Muscle layer of duodenum (tissue), 2 donors: ENCODE results near the gene DVL1.
"Not testable (repeated sequence)": the region's sequence is repeated elsewhere in the genome, so short reads cannot be mapped to it uniquely, and the experiment has no call there.

Experiments
- H3K27ac ChIP-seq: one replicate; pipeline ENCODE4 v1.7.0; 2013; ENCODE audit warnings: mild to moderate bottlenecking, low read length
- H3K27me3 ChIP-seq: one replicate; pipeline ENCODE4 v1.7.0; 2013; ENCODE audit warnings: low read depth, mild to moderate bottlenecking, control low read depth, low read length
- H3K36me3 ChIP-seq, 2 donors: one replicate each; pipeline ENCODE4 v1.7.0; 2013; ENCODE audit warnings: low read length in 2 of 2, control low read depth in 1 of 2, mild to moderate bottlenecking in 1 of 2; ENCODE audit not compliant: insufficient read depth in 2 of 2, control insufficient read depth in 1 of 2
- H3K4me1 ChIP-seq, 2 donors: one replicate each; pipeline ENCODE4 v1.7.0; 2013; ENCODE audit warnings: low read length in 2 of 2, mild to moderate bottlenecking in 2 of 2, control low read depth in 1 of 2, moderate library complexity in 1 of 2; ENCODE audit not compliant: insufficient read depth in 2 of 2, control insufficient read depth in 1 of 2
- H3K4me3 ChIP-seq, 2 donors: one replicate each; pipeline ENCODE4 v1.7.0; 2013; ENCODE audit warnings: low read length in 2 of 2, low read depth in 1 of 2, mild to moderate bottlenecking in 1 of 2
- H3K9me3 ChIP-seq, 2 donors: one replicate each; pipeline ENCODE4 v1.7.0; 2013; ENCODE audit warnings: low read length in 2 of 2, control low read depth in 1 of 2, mild to moderate bottlenecking in 1 of 2; ENCODE audit not compliant: control insufficient read depth in 1 of 2
- donor health status: healthy.

The DVL1 gene

DNA sequence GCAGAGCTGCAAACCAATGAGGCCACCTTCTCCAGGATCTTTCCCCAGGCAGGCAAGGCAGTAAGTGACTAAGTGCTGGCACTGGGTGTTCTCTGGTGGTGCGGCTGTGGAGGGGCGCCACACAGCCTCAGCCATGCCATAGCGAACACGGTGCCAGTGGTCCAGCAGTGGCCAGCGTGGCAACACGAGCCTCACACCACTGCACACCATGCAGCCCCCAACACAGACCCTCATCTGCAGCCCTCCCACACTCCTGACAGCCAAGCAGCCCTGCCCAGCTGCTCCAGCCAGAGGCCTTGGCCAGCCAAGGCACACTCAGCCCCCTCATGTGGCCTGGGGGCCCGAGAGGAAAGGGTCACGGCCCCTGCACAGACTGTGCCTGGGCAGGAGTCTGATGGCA, 27.7 kb downstream of the DVL1 start:
- H3K4me3 ChIP-seq, result no peak overlapping the region
- peaks cover 6 to 26% of the 10 kb centered on the region in 2 donors for H3K36me3 ChIP-seq
- H3K27me3 ChIP-seq, result no peaks in the 10 kb centered on the region
- H3K9me3 ChIP-seq, result no peaks in the 10 kb centered on the region
- H3K27ac ChIP-seq, result no peak overlapping the region
- H3K4me1 ChIP-seq, result peaks cover 6 to 61% of the 10 kb centered on the region in 2 donors

DNA sequence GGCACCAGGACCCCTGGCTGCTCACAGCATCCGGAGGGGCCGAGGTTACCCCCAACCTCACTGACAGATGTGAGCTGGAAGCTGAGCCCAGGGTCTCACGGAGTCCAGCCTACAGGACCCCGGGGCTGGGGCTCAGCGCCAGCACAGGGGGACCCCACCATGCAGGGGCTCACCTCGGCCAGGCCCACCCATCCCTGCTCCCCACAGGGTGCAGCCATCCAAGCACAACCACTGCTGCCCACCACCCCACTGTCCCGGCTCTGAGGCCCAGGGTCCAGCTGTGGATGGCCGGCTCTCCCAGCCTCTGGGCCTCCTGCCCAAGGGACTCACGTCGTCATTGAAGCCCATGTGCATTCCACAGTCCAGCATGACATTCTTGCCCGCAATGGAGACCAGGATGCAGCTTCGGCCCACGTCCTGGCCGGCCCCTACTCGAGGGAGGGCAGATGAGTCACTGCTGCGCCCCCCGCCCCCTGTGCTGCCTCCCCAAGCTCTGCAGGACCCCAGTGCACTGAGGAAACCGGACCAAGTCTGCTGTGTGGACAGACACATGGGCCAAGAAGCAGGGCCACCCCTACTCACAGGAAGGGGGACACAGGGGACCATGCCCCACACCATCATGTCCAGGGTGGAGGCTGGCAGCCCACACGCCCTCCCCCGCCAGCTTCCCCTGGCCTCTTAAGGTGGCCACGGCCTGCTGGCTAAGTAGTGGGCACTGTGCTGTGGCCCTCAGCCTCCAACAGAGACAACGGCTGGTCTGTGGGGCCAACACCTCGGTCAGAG, 28.4 kb downstream of the DVL1 start:
- Histone ChIP-seq H3K4me3 (no peak overlapping the region), H3K9me3 (no peaks in the 10 kb centered on the region), H3K4me1 (peaks cover 6 to 55% of the 10 kb centered on the region in 2 donors), H3K36me3 (peaks cover 6 to 26% of the 10 kb centered on the region in 2 donors), H3K27ac (no peak overlapping the region), H3K27me3 (no peaks in the 10 kb centered on the region)

DNA sequence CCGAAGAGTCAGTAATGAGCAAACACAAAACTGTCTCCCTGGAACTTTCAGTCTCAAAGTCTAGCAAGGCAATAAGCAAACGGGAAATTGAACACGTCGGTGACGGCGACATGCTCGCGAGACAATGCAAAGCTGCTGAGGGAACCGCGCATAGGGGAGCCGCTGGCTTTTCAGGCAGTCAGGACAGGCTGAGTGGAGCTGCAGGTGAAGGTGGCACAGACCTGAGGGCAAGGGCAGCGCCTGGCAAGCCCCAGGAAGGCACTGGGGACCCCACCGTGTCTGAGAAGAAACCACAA, 29.6 kb downstream of the DVL1 start:
- H3K27me3 ChIP-seq, result no peaks in the 10 kb centered on the region
- H3K27ac ChIP-seq, result no peak overlapping the region
- H3K4me3 ChIP-seq, result no peak overlapping the region
- H3K36me3 ChIP-seq, result peaks cover 6 to 33% of the 10 kb centered on the region in 2 donors
- H3K4me1 ChIP-seq, result peaks cover 0 to 45% of the 10 kb centered on the region in 2 donors
- H3K9me3 ChIP-seq, result no peaks in the 10 kb centered on the region

DNA sequence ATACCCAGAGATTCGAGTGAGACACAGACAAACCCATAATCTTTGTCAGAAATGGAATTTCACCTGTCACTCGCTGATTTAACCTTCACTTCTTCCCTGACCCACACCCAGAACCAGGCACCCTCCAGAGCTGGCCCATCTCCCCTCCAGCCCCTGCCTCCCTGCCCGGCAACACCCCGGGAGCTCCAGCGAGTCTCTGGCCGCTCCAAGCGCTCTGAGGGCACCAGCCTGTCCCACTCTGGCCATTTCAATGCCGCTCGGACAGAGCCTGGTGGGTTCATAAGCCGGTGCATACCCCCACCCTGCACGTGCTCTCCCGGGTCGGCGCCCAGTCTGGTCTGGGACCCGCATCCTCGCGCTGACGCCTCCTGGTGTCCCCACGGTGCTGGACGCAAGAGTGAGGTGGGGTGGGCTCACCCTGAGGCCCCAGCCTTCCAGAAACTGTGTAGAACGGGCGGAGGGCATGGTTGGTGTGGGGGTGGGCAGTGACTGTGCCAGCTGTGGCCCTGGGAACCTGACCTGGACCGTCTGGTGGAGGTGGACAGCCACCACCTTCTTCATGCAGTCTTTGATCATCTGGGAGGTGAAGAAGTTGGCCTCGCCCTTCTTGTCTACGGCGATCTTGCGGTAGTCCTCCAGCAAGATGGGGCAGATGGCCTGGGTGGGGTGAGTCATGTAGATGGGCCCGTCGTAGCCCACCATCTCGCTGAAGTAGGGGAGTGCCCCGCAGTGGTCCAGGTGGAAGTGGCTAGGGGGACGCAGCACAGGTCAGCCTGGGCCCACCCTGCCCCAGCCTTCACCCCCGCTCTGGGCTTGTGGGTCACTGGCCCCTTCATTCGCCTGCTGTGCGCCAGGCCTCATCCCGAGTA, 30.2 kb downstream of the DVL1 start:
- Histone ChIP-seq H3K27ac (no peak overlapping the region), H3K36me3 (peaks cover 12 to 39% of the 10 kb centered on the region in 2 donors), H3K9me3 (no peaks in the 10 kb centered on the region)

DNA sequence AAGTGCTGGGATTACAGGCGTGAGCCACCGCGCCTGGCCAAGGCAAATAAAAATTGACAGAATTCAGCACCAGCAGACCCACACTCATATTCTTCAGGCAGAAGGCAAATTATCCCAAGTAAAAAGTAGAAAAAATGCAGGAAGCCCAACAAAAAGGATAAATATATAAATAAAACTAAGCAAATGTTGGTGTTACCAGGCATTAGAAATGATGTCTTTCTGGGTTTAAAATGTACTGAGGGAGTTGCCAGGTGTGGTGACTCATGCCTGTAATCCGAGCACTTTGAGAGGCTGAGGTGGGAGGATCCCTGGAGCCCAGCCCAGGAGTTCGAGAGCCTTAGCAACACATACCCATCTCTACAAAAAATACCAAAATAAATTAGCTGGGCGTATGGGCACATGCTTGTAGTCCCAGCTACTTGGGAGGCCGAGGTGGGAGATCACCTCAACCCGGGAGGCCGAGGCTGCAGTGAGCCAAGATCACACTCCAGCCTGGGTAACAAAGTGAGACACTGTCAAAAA, 31.0 kb downstream of the DVL1 start:
- Histone ChIP-seq H3K27me3 (no peaks in the 10 kb centered on the region), H3K9me3 (no peaks in the 10 kb centered on the region), H3K27ac (no peak overlapping the region), H3K4me1 (peaks cover 0 to 40% of the 10 kb centered on the region in 2 donors), H3K36me3 (peaks cover 13 to 47% of the 10 kb centered on the region in 2 donors), H3K4me3 (no peak overlapping the region)

More for the DNA sequence above, 30.2 kb downstream of the DVL1 start:
- Histone ChIP-seq H3K4me1 (peaks cover 0 to 45% of the 10 kb centered on the region in 2 donors), H3K4me3 (no peak overlapping the region), H3K27me3 (no peaks in the 10 kb centered on the region)

DNA sequence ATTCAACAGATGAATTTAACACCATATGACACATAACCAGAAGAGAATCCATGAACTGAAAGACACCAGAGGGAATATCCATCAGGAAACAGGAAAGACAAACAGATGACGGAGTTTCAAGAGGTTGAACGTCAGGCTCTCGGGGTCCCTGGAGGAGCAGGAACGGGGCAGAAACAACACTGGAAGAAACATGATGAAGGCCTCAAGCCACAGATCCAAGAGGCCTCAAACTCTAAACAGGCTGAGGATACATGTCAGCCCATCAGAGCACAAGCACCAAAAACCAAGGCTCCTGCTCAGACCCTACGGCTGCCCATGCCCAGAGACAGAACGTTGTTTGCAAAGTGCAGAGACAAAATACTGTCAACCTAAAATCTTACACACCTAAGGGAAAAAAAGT, 31.8 kb downstream of the DVL1 start:
- Histone ChIP-seq H3K27me3 (no peaks in the 10 kb centered on the region), H3K4me3 (no peak overlapping the region), H3K27ac (no peak overlapping the region), H3K9me3 (no peaks in the 10 kb centered on the region), H3K4me1 (peaks cover 0 to 35% of the 10 kb centered on the region in 2 donors), H3K36me3 (peaks cover 13 to 54% of the 10 kb centered on the region in 2 donors)

DNA sequence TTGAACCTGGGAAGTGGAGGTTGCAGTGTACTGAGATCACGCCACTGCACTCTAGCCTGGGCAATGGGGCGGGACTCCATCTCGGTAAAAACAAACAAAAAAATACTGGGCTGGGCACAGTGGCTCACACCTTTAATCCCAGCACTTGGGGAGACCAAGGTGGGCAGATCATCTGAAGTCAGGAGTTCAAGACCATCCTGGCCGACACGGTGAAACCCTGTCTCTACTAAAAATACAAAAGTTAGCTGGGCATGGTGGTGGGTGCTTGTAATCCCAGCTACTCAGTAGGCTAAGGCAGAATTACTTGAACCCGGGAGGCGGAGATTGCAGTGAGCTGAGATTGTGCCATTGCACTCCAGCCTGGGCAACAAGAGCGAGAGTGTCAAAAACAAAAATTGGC, 33.0 kb downstream of the DVL1 start:
- not testable (repeated sequence) for H3K9me3 ChIP-seq, H3K4me3 ChIP-seq, H3K27me3 ChIP-seq, H3K27ac ChIP-seq
- Histone ChIP-seq H3K4me1 (peaks cover 0 to 25% of the 10 kb centered on the region in 2 donors), H3K36me3 (peaks cover 19 to 60% of the 10 kb centered on the region in 2 donors)

DNA sequence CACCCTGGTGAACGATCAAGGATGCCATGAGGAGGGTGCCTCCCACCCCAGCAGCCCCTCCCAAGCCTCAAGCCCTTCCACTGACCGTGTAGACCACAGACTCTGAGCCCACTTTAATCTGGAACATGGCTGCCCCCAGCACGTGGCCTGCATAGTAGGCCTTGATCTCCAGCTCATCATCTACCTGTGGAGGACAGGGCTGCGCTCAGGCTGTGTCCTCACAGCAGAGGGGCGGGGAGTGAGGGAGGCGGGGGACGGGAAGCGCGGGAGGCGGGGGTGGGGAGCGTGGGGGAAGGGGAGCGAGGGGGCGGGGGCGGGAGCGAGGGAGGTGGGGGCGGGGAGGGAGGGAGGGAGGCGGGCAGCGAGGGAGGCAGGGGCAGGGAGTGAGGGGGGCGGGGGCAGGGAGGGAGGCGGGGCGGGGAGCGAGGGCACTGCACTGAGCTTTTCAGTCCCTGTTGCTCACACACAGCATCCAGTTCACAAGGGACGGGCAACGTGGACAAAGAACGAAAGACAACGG, 33.7 kb downstream of the DVL1 start:
- Histone ChIP-seq H3K4me3 (no peak overlapping the region), H3K27me3 (no peaks in the 10 kb centered on the region), H3K9me3 (no peaks in the 10 kb centered on the region), H3K4me1 (peaks cover 0 to 20% of the 10 kb centered on the region in 2 donors), H3K36me3 (peaks cover 22 to 63% of the 10 kb centered on the region in 2 donors), H3K27ac (no peak overlapping the region)

DNA sequence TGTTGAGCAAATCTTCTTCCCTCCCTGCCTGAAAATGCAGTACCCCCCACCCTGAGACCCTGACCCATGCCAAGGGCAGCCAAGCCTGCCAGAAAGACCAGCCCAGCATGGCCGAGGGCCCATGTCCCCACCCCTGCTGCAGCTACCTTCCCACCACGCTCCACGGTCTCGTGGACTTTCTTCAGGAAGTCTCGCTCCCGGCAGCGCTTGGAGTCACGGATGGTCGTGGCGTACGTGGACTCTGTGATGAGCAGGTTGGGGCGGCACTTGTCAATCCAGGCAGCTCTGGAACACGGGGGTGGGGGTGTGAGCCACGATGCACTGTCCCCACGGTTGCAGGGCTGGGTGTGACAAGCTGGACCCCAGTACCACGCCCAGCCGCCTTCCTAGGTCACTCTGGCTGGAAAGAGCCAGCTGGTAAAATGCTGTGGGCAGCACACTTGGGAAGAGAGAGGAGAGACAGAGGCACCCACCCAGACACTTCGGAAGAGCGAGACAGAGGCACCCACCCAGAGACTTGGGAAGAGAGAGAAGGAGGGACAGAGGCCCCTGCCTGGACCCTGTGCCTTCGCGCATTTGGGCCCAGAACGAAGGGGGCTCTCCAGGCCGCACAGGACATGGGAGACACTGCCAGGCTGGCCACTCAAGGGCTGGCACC, 34.4 kb downstream of the DVL1 start:
- H3K36me3 ChIP-seq, result peaks cover 22 to 58% of the 10 kb centered on the region in 2 donors
- no peaks in the 10 kb centered on the region for H3K27me3 ChIP-seq
- no peak overlapping the region for H3K27ac ChIP-seq
- H3K9me3 ChIP-seq, result no peaks in the 10 kb centered on the region
- peaks cover 0 to 20% of the 10 kb centered on the region in 2 donors for H3K4me1 ChIP-seq
- H3K4me3 ChIP-seq, result no peak overlapping the region

DNA sequence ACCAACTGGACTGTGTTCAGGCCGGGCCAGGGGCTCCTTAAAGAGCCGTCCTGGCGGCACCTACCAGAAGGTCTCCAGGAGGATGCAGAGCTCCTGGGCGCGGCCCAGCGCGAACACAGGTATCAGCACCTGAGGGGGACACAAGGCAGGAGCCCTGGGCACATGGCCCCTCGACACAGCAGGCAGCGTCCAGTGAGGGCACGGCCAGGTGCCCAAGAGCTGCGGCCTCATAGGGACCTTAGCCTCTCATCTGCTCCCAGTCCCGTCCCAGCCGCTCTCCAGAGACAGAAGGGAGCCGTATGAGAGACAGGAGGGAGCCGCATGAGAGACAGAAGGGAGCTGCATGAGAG, 35.0 kb downstream of the DVL1 start:
- no peak overlapping the region for H3K27ac ChIP-seq
- no peak overlapping the region for H3K4me3 ChIP-seq
- H3K36me3 ChIP-seq, result peaks cover 21 to 52% of the 10 kb centered on the region in 2 donors
- H3K4me1 ChIP-seq, result peaks cover 0 to 25% of the 10 kb centered on the region in 2 donors
- no peaks in the 10 kb centered on the region for H3K27me3 ChIP-seq
- no peaks in the 10 kb centered on the region for H3K9me3 ChIP-seq
